SU-DHL-6 (cell line): ENCODE results near the gene ZNF641.

Experiments
- H2AFZ ChIP-seq: fragments of 200-600 bp; sonication (generic); 2 replicates; pipeline ENCODE4 v1.6.1; 2014; ENCODE audit warnings: low read depth, mild to moderate bottlenecking, moderate library complexity, mixed read lengths, antibody characterized with exemption, low read length; ENCODE audit not compliant: severe bottlenecking
- H3F3A ChIP-seq: fragments of 200-600 bp; shearing (Covaris generic); 2 replicates; pipeline ENCODE4 v1.6.0; 2016; ENCODE audit warnings: antibody characterized with exemption, mild to moderate bottlenecking; ENCODE audit not compliant: insufficient read depth
- H3K27ac ChIP-seq: fragments of 200-600 bp; sonication (generic); 2 replicates; pipeline ENCODE4 v1.5.1; 2016; ENCODE audit warnings: low read depth, mild to moderate bottlenecking, low read length, moderate library complexity, mixed read lengths
- H3K27me3 ChIP-seq: fragments of 200-600 bp; sonication (generic), shearing (Covaris generic); 2 replicates; pipeline ENCODE4 v1.6.0; 2014; ENCODE audit warnings: mild to moderate bottlenecking, low read length
- H3K36me3 ChIP-seq: fragments of 200-600 bp; sonication (generic); 2 replicates; pipeline ENCODE4 v1.6.1; 2014; ENCODE audit warnings: mild to moderate bottlenecking, low read length, mixed read lengths
- H3K4me2 ChIP-seq: fragments of 300-600, 200-600 bp; shearing (Covaris generic), sonication (generic); 2 replicates; pipeline ENCODE4 v1.6.0; 2014; ENCODE audit warnings: low read length, low read depth, mild to moderate bottlenecking; ENCODE audit not compliant: poor library complexity, severe bottlenecking
- H3K4me3 ChIP-seq: fragments of 200-600 bp; sonication (generic); 2 replicates; pipeline ENCODE4 v1.5.1; 2014; ENCODE audit warnings: antibody characterized with exemption, low read length, mild to moderate bottlenecking, mixed read lengths; ENCODE audit not compliant: insufficient read depth, poor library complexity, severe bottlenecking
- H3K79me2 ChIP-seq: fragments of 200-600 bp; sonication (generic); 2 replicates; pipeline ENCODE4 v1.6.1; 2014; ENCODE audit warnings: mild to moderate bottlenecking, low read length, moderate library complexity; ENCODE audit not compliant: insufficient read depth
- H3K9ac ChIP-seq: fragments of 200-600 bp; sonication (generic); 2 replicates; pipeline ENCODE4 v1.7.0; 2014; ENCODE audit warnings: mild to moderate bottlenecking, low read length
- H3K9me2 ChIP-seq: fragments of 200-600 bp; sonication (generic); replicated peaks from 2 replicates; pipeline ENCODE4 v1.6.1; 2014; ENCODE audit warnings: low read length; ENCODE audit not compliant: insufficient read depth
- H3K9me3 ChIP-seq: fragments of 200-600 bp; sonication (generic); 2 replicates; pipeline ENCODE4 v1.6.1; 2014; ENCODE audit warnings: low read length, mixed read lengths; ENCODE audit not compliant: insufficient read depth
- H4K20me1 ChIP-seq: fragments of 200-600 bp; sonication (generic); 2 replicates; pipeline ENCODE4 v1.6.1; 2014; ENCODE audit warnings: low read depth, mild to moderate bottlenecking, antibody characterized with exemption, low read length, moderate library complexity, mixed read lengths
- CTCF ChIP-seq: fragments of 200-600 bp; sonication (generic); IDR thresholded peaks from one replicate; pipeline ENCODE4 v1.5.1; 2017; ENCODE audit warnings: antibody characterized with exemption, mild to moderate bottlenecking, low read length, moderate library complexity; ENCODE audit not compliant: insufficient read depth, poor library complexity, severe bottlenecking
- EZH2phosphoT487 ChIP-seq: fragments of 200-600 bp; sonication (generic), shearing (Covaris generic); conservative IDR thresholded peaks from 2 replicates; pipeline ENCODE4 v1.6.1; 2018; ENCODE audit warnings: mild to moderate bottlenecking, antibody characterized with exemption, low read length, moderate library complexity, mixed read lengths

Gene ZNF641

GRCh38 chr12:48302161-48302911 is 48.4 kb downstream of the ZNF641 start:
- no peaks in the 10 kb centered on the region for H3K79me2 ChIP-seq
- no peak overlapping the region for H3K4me3 ChIP-seq
- H3K4me2 ChIP-seq: no peak overlapping the region
- no peaks in the 10 kb centered on the region for H3K9me2 ChIP-seq
- H3K27ac ChIP-seq: no peak overlapping the region
- no peaks in the 10 kb centered on the region for H4K20me1 ChIP-seq
- no peak overlapping the region for H3K9ac ChIP-seq
- H3K9me3 ChIP-seq: no peaks in the 10 kb centered on the region
- H2AFZ ChIP-seq: no peak overlapping the region
- no peaks in the 10 kb centered on the region for H3K27me3 ChIP-seq
- H3K36me3 ChIP-seq: no peaks in the 10 kb centered on the region
- H3F3A ChIP-seq: no peaks in the 10 kb centered on the region
- TF ChIP-seq EZH2phosphoT487 (no peak), CTCF (no peak)

GRCh38 chr12:48300774-48301173 is 49.9 kb downstream of the ZNF641 start:
- TF ChIP-seq CTCF (no peak), EZH2phosphoT487 (no peak)
- H3K4me2 ChIP-seq: no peak overlapping the region
- no peak overlapping the region for H3K27ac ChIP-seq
- no peaks in the 10 kb centered on the region for H3K9me3 ChIP-seq
- no peaks in the 10 kb centered on the region for H4K20me1 ChIP-seq
- H3K4me3 ChIP-seq: no peak overlapping the region
- H3F3A ChIP-seq: no peaks in the 10 kb centered on the region
- no peaks in the 10 kb centered on the region for H3K79me2 ChIP-seq
- no peaks in the 10 kb centered on the region for H3K27me3 ChIP-seq
- no peaks in the 10 kb centered on the region for H3K9me2 ChIP-seq
- H3K36me3 ChIP-seq: no peaks in the 10 kb centered on the region
- no peak overlapping the region for H2AFZ ChIP-seq
- no peak overlapping the region for H3K9ac ChIP-seq

DNA sequence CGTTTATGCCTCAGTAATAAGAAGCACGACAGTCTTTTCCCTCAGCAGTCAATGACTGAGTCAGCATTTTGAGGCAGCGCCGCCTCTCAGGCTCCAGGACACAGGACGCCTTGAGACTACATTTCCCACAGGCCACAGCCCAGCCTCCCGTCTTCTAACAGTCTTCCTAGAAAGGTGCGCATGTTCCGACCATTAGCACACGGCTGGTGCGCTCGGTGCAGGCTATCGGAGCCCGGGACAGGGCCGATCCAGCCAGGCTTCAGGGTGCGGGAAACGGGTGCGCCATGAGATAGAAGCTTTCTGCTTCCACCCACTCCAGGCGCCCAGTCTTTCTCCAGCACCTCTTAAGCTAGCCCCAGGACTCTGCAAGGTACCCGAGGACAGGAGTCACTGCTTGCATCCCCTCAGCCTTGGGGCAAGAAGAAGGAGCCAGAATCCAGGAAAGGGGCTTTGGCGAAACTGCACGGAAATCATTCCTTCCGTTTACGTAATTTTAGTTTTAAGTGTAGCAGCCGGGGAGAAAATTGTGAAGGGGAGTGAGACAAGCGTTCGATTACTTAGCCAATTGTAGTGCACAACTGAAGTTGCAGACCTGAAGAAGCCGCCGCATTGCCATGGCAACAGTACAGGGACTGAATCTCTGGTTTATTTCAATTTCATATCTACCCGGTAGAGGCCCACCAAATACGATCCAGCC is 54.0 kb downstream of the ZNF641 start:
- no peak overlapping the region for H3K4me2 ChIP-seq
- no peaks in the 10 kb centered on the region for H3F3A ChIP-seq
- no peaks in the 10 kb centered on the region for H3K79me2 ChIP-seq
- TF ChIP-seq EZH2phosphoT487: no peak
- TF ChIP-seq CTCF: no peak
- no peaks in the 10 kb centered on the region for H3K9me3 ChIP-seq
- H3K27ac ChIP-seq: no peak overlapping the region
- no peaks in the 10 kb centered on the region for H3K9me2 ChIP-seq
- no peak overlapping the region for H2AFZ ChIP-seq
- H3K9ac ChIP-seq: no peak overlapping the region
- H3K36me3 ChIP-seq: no peaks in the 10 kb centered on the region
- no peaks in the 10 kb centered on the region for H4K20me1 ChIP-seq
- no peak overlapping the region for H3K4me3 ChIP-seq
- no peaks in the 10 kb centered on the region for H3K27me3 ChIP-seq
